Skeletal muscle tissue (tissue), 4 donors: ENCODE data around the gene MARK2. TPM values are rescaled to one million over a fixed set of nuclear protein-coding genes. Genes with fewer than 3 reads are reported as not detected.
A peak's percentile ranks its signal among the peaks of the same experiment; 100 is the strongest.

Experiments
- H3K27ac ChIP-seq: one replicate; pipeline ENCODE4 v1.7.0; 2013; ENCODE audit warnings: mild to moderate bottlenecking, low read depth, low read length, inconsistent platforms
- H3K27me3 ChIP-seq, 3 donors: one replicate each; pipeline ENCODE4 v1.7.0; 2013; ENCODE audit warnings: low read length in 3 of 3; ENCODE audit not compliant: control insufficient read depth in 3 of 3, insufficient read depth in 3 of 3
- H3K36me3 ChIP-seq, 3 donors: one replicate each; pipeline ENCODE4 v1.7.0; 2013; ENCODE audit warnings: low read length in 3 of 3; ENCODE audit not compliant: control insufficient read depth in 3 of 3, insufficient read depth in 3 of 3
- H3K4me1 ChIP-seq, 3 donors: one replicate each; pipeline ENCODE4 v1.7.0; 2013; ENCODE audit warnings: low read length in 3 of 3, mild to moderate bottlenecking in 3 of 3; ENCODE audit not compliant: control insufficient read depth in 3 of 3, insufficient read depth in 3 of 3
- H3K4me3 ChIP-seq, 3 donors: one replicate each; pipeline ENCODE4 v1.7.0; 2013; ENCODE audit warnings: low read length in 3 of 3
- H3K9ac ChIP-seq, 3 donors: one replicate each; pipeline ENCODE4 v1.7.0; 2013; ENCODE audit warnings: low read length in 3 of 3, mild to moderate bottlenecking in 3 of 3, moderate library complexity in 2 of 3, low read depth in 1 of 3
- H3K9me3 ChIP-seq, 3 donors: one replicate each; pipeline ENCODE4 v1.7.0; 2013; ENCODE audit warnings: low read length in 3 of 3; ENCODE audit not compliant: control insufficient read depth in 3 of 3
- total RNA-seq: library from RNA; depleted of rRNA; stranded (reverse); fragments of >200 nt; gene quantifications from one replicate; pipeline ENCODE4 v1.2.3, GENCODE V29; 2014
- donor health status: Osteomylitis.

The MARK2 gene
- total RNA-seq, 1 donor from 2014 or later = 6.8 TPM

- Histone ChIP-seq H3K27ac (no peak overlapping the region), H3K4me3 (no peak overlapping the region), H3K9ac (peak overlapping the region in 1 of 3 donors; percentile 33), H3K27me3 (no peaks in the 10 kb centered on the region), H3K9me3 (no peaks in the 10 kb centered on the region), H3K36me3 (peaks cover 0 to 8% (median 0%) of the 10 kb centered on the region in 3 donors), H3K4me1 (peaks cover 23 to 41% (median 27%) of the 10 kb centered on the region in 3 donors)
These were observed 48.6 kb downstream of the MARK2 start for GRCh38 chr11:63887386-63887999.

GRCh38 chr11:63888170-63889086 is 49.5 kb downstream of the MARK2 start:
- Histone ChIP-seq H3K4me3 (peak overlapping the region; percentile 38 to 56 (median 42)), H3K4me1 (peaks cover 23 to 37% (median 27%) of the 10 kb centered on the region in 3 donors), H3K36me3 (peaks cover 0 to 8% (median 0%) of the 10 kb centered on the region in 3 donors)

GRCh38 chr11:63889344-63889743 is 50.4 kb downstream of the MARK2 start:
- H3K4me3 ChIP-seq = no peak overlapping the region
- peaks cover 23 to 35% (median 27%) of the 10 kb centered on the region in 3 donors for H3K4me1 ChIP-seq
- peak overlapping the region in 2 of 3 donors; percentile 33 to 57 for H3K9ac ChIP-seq
- peaks cover 0 to 8% (median 0%) of the 10 kb centered on the region in 3 donors for H3K36me3 ChIP-seq
- H3K9me3 ChIP-seq = no peaks in the 10 kb centered on the region
- H3K27ac ChIP-seq = no peak overlapping the region
- H3K27me3 ChIP-seq = no peaks in the 10 kb centered on the region

More at GRCh38 chr11:63888170-63889086, 49.5 kb downstream of the MARK2 start:
- Histone ChIP-seq H3K27me3 (no peaks in the 10 kb centered on the region), H3K9ac (peak overlapping the region; percentile 33 to 61 (median 57)), H3K9me3 (no peaks in the 10 kb centered on the region), H3K27ac (peak overlapping the region; percentile 69)

- Histone ChIP-seq H3K36me3 (peaks cover 4 to 10% (median 7%) of the 10 kb centered on the region in 3 donors), H3K27ac (no peak overlapping the region), H3K4me3 (no peak overlapping the region), H3K9me3 (no peaks in the 10 kb centered on the region), H3K9ac (peak overlapping the region in 1 of 3 donors; percentile 23), H3K27me3 (no peaks in the 10 kb centered on the region), H3K4me1 (peaks cover 23 to 35% (median 27%) of the 10 kb centered on the region in 3 donors)
These were observed 51.5 kb downstream of the MARK2 start for GRCh38 chr11:63890368-63890767.

- Histone ChIP-seq H3K9me3 (no peaks in the 10 kb centered on the region), H3K27me3 (no peaks in the 10 kb centered on the region), H3K4me3 (no peak overlapping the region), H3K27ac (no peak overlapping the region), H3K36me3 (peaks cover 18 to 22% (median 20%) of the 10 kb centered on the region in 3 donors), H3K4me1 (peaks cover 21 to 31% (median 30%) of the 10 kb centered on the region in 3 donors), H3K9ac (no peak overlapping the region)
These were observed 53.3 kb downstream of the MARK2 start for GRCh38 chr11:63892228-63892627.

- H3K4me3 ChIP-seq = no peak overlapping the region
- H3K27ac ChIP-seq = no peak overlapping the region
- H3K36me3 ChIP-seq = peaks cover 26 to 30% (median 29%) of the 10 kb centered on the region in 3 donors
- no peaks in the 10 kb centered on the region for H3K9me3 ChIP-seq
- H3K4me1 ChIP-seq = peaks cover 11 to 20% (median 20%) of the 10 kb centered on the region in 3 donors
- no peaks in the 10 kb centered on the region for H3K27me3 ChIP-seq
- H3K9ac ChIP-seq = no peak overlapping the region
These were observed 54.4 kb downstream of the MARK2 start for GRCh38 chr11:63893355-63893754.

- Histone ChIP-seq H3K9me3 (no peaks in the 10 kb centered on the region), H3K27ac (no peak overlapping the region), H3K9ac (no peak overlapping the region), H3K4me3 (no peak overlapping the region), H3K36me3 (peaks cover 50 to 56% (median 53%) of the 10 kb centered on the region in 3 donors), H3K27me3 (no peaks in the 10 kb centered on the region), H3K4me1 (peaks cover 0 to 8% (median 0%) of the 10 kb centered on the region in 3 donors)
These were observed 57.2 kb downstream of the MARK2 start for GRCh38 chr11:63896071-63896470.

GRCh38 chr11:63897459-63898146 is 58.7 kb downstream of the MARK2 start:
- H3K27ac ChIP-seq = no peak overlapping the region
- no peaks in the 10 kb centered on the region for H3K9me3 ChIP-seq
- H3K4me3 ChIP-seq = no peak overlapping the region
- H3K4me1 ChIP-seq = peaks cover 0 to 8% (median 0%) of the 10 kb centered on the region in 3 donors
- no peaks in the 10 kb centered on the region for H3K27me3 ChIP-seq
- H3K36me3 ChIP-seq = peaks cover 62 to 69% (median 64%) of the 10 kb centered on the region in 3 donors
- H3K9ac ChIP-seq = no peak overlapping the region

GRCh38 chr11:63901660-63902059 is 62.8 kb downstream of the MARK2 start:
- no peak overlapping the region for H3K9ac ChIP-seq
- H3K27me3 ChIP-seq = no peaks in the 10 kb centered on the region
- H3K36me3 ChIP-seq = peaks cover 76 to 81% (median 77%) of the 10 kb centered on the region in 3 donors
- H3K9me3 ChIP-seq = no peaks in the 10 kb centered on the region
- H3K4me1 ChIP-seq = no peaks in the 10 kb centered on the region
- no peak overlapping the region for H3K4me3 ChIP-seq
- no peak overlapping the region for H3K27ac ChIP-seq
